GM18499 (cell line): ENCODE data around the gene ROGDI.
"Not testable (repeated sequence)": the region's sequence is repeated elsewhere in the genome, so short reads cannot be mapped to it uniquely, and the experiment has no call there.

Experiments used
- ATAC-seq: cut with Tn5 transposase; IDR thresholded peaks from one replicate; pipeline ENCODE4 v1.9.1; 2021; ENCODE audit warnings: moderate number of reproducible peaks; ENCODE audit not compliant: insufficient read depth, unreplicated experiment

Gene ROGDI

GRCh38 chr16:4795181-4795827 is 7.1 kb downstream of the ROGDI start, which contains the start of gene SMIM22:
TSS of gene SMIM22 (plus strand) at chr16:4795369. CDS start at chr16:4795735, 366 bp downstream.
- no peak for ATAC-seq

GRCh38 chr16:4792951-4793513 is 9.4 kb downstream of the ROGDI start:
- no peak for ATAC-seq

- no peak for ATAC-seq
Observed at GRCh38 chr16:4790871-4791270, 11.6 kb downstream of the ROGDI start.

GRCh38 chr16:4790261-4790660 is 12.2 kb downstream of the ROGDI start:
- no peak for ATAC-seq

- no peak for ATAC-seq
Observed at GRCh38 chr16:4788910-4789309, 13.5 kb downstream of the ROGDI start.

GRCh38 chr16:4788489-4788889 is 13.9 kb downstream of the ROGDI start:
- ATAC-seq, result no peak

- ATAC-seq, result no peak
Observed at GRCh38 chr16:4787627-4788482, 14.6 kb downstream of the ROGDI start, which contains the start of gene SEPTIN12. TSS of gene SEPTIN12 (minus strand) at chr16:4788345. CDS start at chr16:4787645, 700 bp downstream.

GRCh38 chr16:4787068-4787467 is 15.4 kb downstream of the ROGDI start:
- no peak for ATAC-seq

- ATAC-seq, result no peak
Observed at GRCh38 chr16:4785758-4786433, 16.5 kb downstream of the ROGDI start.

GRCh38 chr16:4784444-4784987 is 17.9 kb downstream of the ROGDI start:
- ATAC-seq, result not testable (repeated sequence)

- ATAC-seq, result no peak
Observed at GRCh38 chr16:4783951-4784336, 18.5 kb downstream of the ROGDI start.

GRCh38 chr16:4783251-4783950 is 19.0 kb downstream of the ROGDI start:
- ATAC-seq, result no peak

- ATAC-seq, result no peak
Observed at GRCh38 chr16:4780235-4780634, 22.2 kb downstream of the ROGDI start.

GRCh38 chr16:4778050-4778392 is 24.4 kb downstream of the ROGDI start:
- ATAC-seq, result no peak

GRCh38 chr16:4777339-4778049 is 24.9 kb downstream of the ROGDI start:
- no peak for ATAC-seq

- ATAC-seq, result no peak
Observed at GRCh38 chr16:4776141-4776705, 26.2 kb downstream of the ROGDI start.

GRCh38 chr16:4775005-4775404 is 27.4 kb downstream of the ROGDI start:
- ATAC-seq, result no peak

- no peak for ATAC-seq
Observed at GRCh38 chr16:4772351-4772750, 30.1 kb downstream of the ROGDI start.

- ATAC-seq, result no peak
Observed at GRCh38 chr16:4771646-4772045, 30.8 kb downstream of the ROGDI start.
